IMR-90 (cell line): ENCODE measurements around the gene MAPKAP1. TPM values are rescaled to one million over a fixed set of nuclear protein-coding genes. Genes with fewer than 3 reads are reported as not detected.

Experiments used
- ATAC-seq: fragments of 200-7000 bp; cut with Tn5 transposase; 2 replicates; pipeline ENCODE4 v1.9.1; 2020; ENCODE audit warnings: low read depth, mild to moderate bottlenecking, moderate library complexity
- BruUV-seq: library from RNA; stranded (reverse); fragments of 400-500 nt; replicated peaks from 2 replicates; lab custom pipeline; 2021; lab: Mats Ljungman, UMichigan
- CTCF ChIA-PET: fragments of 300-600 bp; formaldehyde crosslinking; extraction: SDS; loops from one replicate; lab custom pipeline; 2021; ENCODE audit warnings: antibody characterized with exemption; lab: Yijun Ruan, JAX
- POLR2A ChIA-PET: fragments of 300-600 bp; sonication (Branson Sonifier 250); formaldehyde crosslinking; loops from one replicate; lab custom pipeline; 2022; ENCODE audit warnings: antibody characterized with exemption; ENCODE audit not compliant: unreplicated experiment; lab: Charles Lee
- DNase-seq: peaks from one replicate; pipeline ENCODE4 v3.0.0; 2013
- H2AFZ ChIP-seq: replicated peaks from 2 replicates; pipeline ENCODE3; 2013; ENCODE audit warnings: low read length, mild to moderate bottlenecking; ENCODE audit not compliant: poor library complexity
- H2AK5ac ChIP-seq: 2 replicates; pipeline ENCODE4 v1.6.1; 2013; ENCODE audit warnings: low read depth, low read length, inconsistent platforms
- H2AK9ac ChIP-seq: replicated peaks from 2 replicates; pipeline ENCODE3; 2013; ENCODE audit warnings: mild to moderate bottlenecking, low read depth, low read length, moderate library complexity; ENCODE audit not compliant: poor library complexity
- H2BK120ac ChIP-seq: 2 replicates; pipeline ENCODE4 v1.6.1; 2013; ENCODE audit warnings: low read depth, low read length, inconsistent platforms
- H2BK15ac ChIP-seq: 3 replicates; pipeline ENCODE4 v1.6.1; 2013; ENCODE audit warnings: low read depth, low read length, inconsistent platforms
- H2BK20ac ChIP-seq: 2 replicates; pipeline ENCODE4 v1.6.1; 2013; ENCODE audit warnings: low read depth, mild to moderate bottlenecking, inconsistent platforms, low read length, moderate library complexity
- H2BK5ac ChIP-seq: 2 replicates; pipeline ENCODE4 v1.6.1; 2013; ENCODE audit warnings: mild to moderate bottlenecking, low read depth, low read length, inconsistent platforms; ENCODE audit not compliant: poor library complexity, severe bottlenecking
- H3K14ac ChIP-seq: replicated peaks from 2 replicates; pipeline ENCODE4 v1.6.1; 2013; ENCODE audit warnings: low read depth, low read length, inconsistent platforms
- H3K18ac ChIP-seq: 2 replicates; pipeline ENCODE4 v1.6.1; 2013; ENCODE audit warnings: low read depth, low read length, control low read depth
- H3K23ac ChIP-seq: 2 replicates; pipeline ENCODE4 v1.6.1; 2013; ENCODE audit warnings: low read depth, low read length, inconsistent platforms
- H3K27ac ChIP-seq: 2 replicates; pipeline ENCODE4 v1.5.1; 2013; ENCODE audit warnings: mild to moderate bottlenecking, control low read depth, low read length; ENCODE audit not compliant: insufficient read depth
- H3K27me3 ChIP-seq: 2 replicates; pipeline ENCODE4 v1.6.1; 2013; ENCODE audit warnings: low read length; ENCODE audit not compliant: control insufficient read depth, insufficient read depth
- H3K36me3 ChIP-seq: 2 replicates; pipeline ENCODE4 v1.6.1; 2013; ENCODE audit warnings: low read length, mixed read lengths; ENCODE audit not compliant: control insufficient read depth, insufficient read depth
- H3K4ac ChIP-seq: 2 replicates; pipeline ENCODE4 v1.6.1; 2013; ENCODE audit warnings: low read depth, low read length, inconsistent platforms
- H3K4me1 ChIP-seq: 2 replicates; pipeline ENCODE4 v1.6.1; 2013; ENCODE audit warnings: low read length, mixed read lengths; ENCODE audit not compliant: control insufficient read depth, insufficient read depth
- H3K4me2 ChIP-seq: 2 replicates; pipeline ENCODE4 v1.6.1; 2013; ENCODE audit warnings: low read depth, mild to moderate bottlenecking, control low read depth, low read length, moderate library complexity
- H3K4me3 ChIP-seq: 2 replicates; pipeline ENCODE4 v1.5.1; 2013; ENCODE audit warnings: low read depth, mild to moderate bottlenecking, control low read depth, low read length, moderate library complexity; ENCODE audit not compliant: insufficient read depth
- H3K56ac ChIP-seq: 2 replicates; pipeline ENCODE4 v1.6.1; 2013; ENCODE audit warnings: low read length, inconsistent platforms; ENCODE audit not compliant: insufficient read depth; ENCODE audit errors: extremely low read depth
- H3K79me1 ChIP-seq, 2 experiments: 2 replicates each; pipeline ENCODE4 v1.6.1; 2013; ENCODE audit warnings: low read length in 2 of 2, inconsistent platforms in 1 of 2, low read depth in 1 of 2
- H3K9ac ChIP-seq: 2 replicates; pipeline ENCODE4 v1.6.1; 2013; ENCODE audit warnings: low read depth, low read length, control low read depth
- H3K9me1 ChIP-seq: 2 replicates; pipeline ENCODE4 v1.6.1; 2013; ENCODE audit warnings: low read length, inconsistent platforms; ENCODE audit not compliant: insufficient read depth
- H3K9me3 ChIP-seq: 2 replicates; pipeline ENCODE4 v1.6.1; 2013; ENCODE audit warnings: low read length; ENCODE audit not compliant: control insufficient read depth, insufficient read depth
- H4K20me1 ChIP-seq: 2 replicates; pipeline ENCODE4 v1.6.1; 2013; ENCODE audit warnings: low read length, inconsistent platforms; ENCODE audit not compliant: insufficient read depth
- H4K5ac ChIP-seq: 2 replicates; pipeline ENCODE4 v1.6.1; 2013; ENCODE audit warnings: mild to moderate bottlenecking, low read depth, low read length, control low read depth
- H4K8ac ChIP-seq, 2 experiments: 2 replicates each; pipeline ENCODE4 v1.6.1; 2013; ENCODE audit warnings: low read depth in 2 of 2, low read length in 2 of 2, control low read depth in 1 of 2, inconsistent platforms in 1 of 2
- H4K91ac ChIP-seq: 2 replicates; pipeline ENCODE4 v1.6.1; 2013; ENCODE audit warnings: low read depth, low read length, inconsistent platforms; ENCODE audit not compliant: insufficient read depth
- BHLHE40 ChIP-seq: fragments of 150-350 bp; IDR thresholded peaks from 2 replicates; pipeline ENCODE4 v1.6.1; 2016; ENCODE audit warnings: mild to moderate bottlenecking, low read depth, low read length
- CEBPB ChIP-seq: IDR thresholded peaks from 2 replicates; pipeline ENCODE4 v1.6.1; 2012; ENCODE audit warnings: low read depth, low read length, improper control_type of control experiment
- CHD1 ChIP-seq: IDR thresholded peaks from 2 replicates; pipeline ENCODE4 v1.6.1; 2012; ENCODE audit warnings: low read depth, low read length, improper control_type of control experiment
- FOS ChIP-seq: fragments of 150-350 bp; IDR thresholded peaks from 2 replicates; pipeline ENCODE4 v1.6.1; 2016; ENCODE audit warnings: low read depth, low read length
- MAFK ChIP-seq: IDR thresholded peaks from 2 replicates; pipeline ENCODE4 v1.6.1; 2012; ENCODE audit warnings: low read depth, low read length, improper control_type of control experiment
- MAZ ChIP-seq: IDR thresholded peaks from 2 replicates; pipeline ENCODE4 v1.6.1; 2012; ENCODE audit warnings: low read depth, mild to moderate bottlenecking, low read length, improper control_type of control experiment, moderate library complexity, borderline replicate concordance
- MXI1 ChIP-seq: IDR thresholded peaks from 2 replicates; pipeline ENCODE4 v1.6.1; 2012; ENCODE audit warnings: low read depth, mild to moderate bottlenecking, low read length, moderate library complexity, borderline replicate concordance
- NFE2L2 ChIP-seq: fragments of 150-350 bp; IDR thresholded peaks from 2 replicates; pipeline ENCODE4 v1.6.1; 2016; ENCODE audit warnings: low read depth, mild to moderate bottlenecking, low read length
- POLR2A ChIP-seq: IDR thresholded peaks from 2 replicates; pipeline ENCODE4 v1.6.1; 2012; ENCODE audit warnings: mild to moderate bottlenecking, low read depth, low read length
- RAD21 ChIP-seq: IDR thresholded peaks from 2 replicates; pipeline ENCODE4 v1.6.1; 2012; ENCODE audit warnings: low read length, improper control_type of control experiment
- RCOR1 ChIP-seq: IDR thresholded peaks from 2 replicates; pipeline ENCODE4 v1.6.1; 2012; ENCODE audit warnings: mild to moderate bottlenecking, low read length, improper control_type of control experiment; ENCODE audit not compliant: insufficient replicate concordance
- RFX5 ChIP-seq: IDR thresholded peaks from 2 replicates; pipeline ENCODE4 v1.8.0; 2012; ENCODE audit warnings: low read depth, mild to moderate bottlenecking, low read length, moderate library complexity
- SMC3 ChIP-seq: fragments of 150-350 bp; IDR thresholded peaks from 2 replicates; pipeline ENCODE4 v1.6.1; 2016; ENCODE audit warnings: low read depth, mild to moderate bottlenecking, antibody characterized with exemption, low read length, moderate library complexity
- WGBS, 2 experiments: methylation state at CpG; one replicate each; pipeline versions ENCODE4 v1.1.5 to v1.1.7; 2013; ENCODE audit warnings: missing lambda C conversion rate in 2 of 2; ENCODE audit not compliant: insufficient read length in 1 of 2; ENCODE audit errors: extremely low coverage in 2 of 2; 5-methylcytosine and 5-hydroxymethylcytosine counted together
- dilution Hi-C: fragments of 300-500 bp; cut with HindIII; formaldehyde crosslinking; loops from one replicate; pipeline ENCODE4 v1.14.3; 2018; ENCODE audit warnings: low sequenced_read_pairs; ENCODE audit not compliant: unreplicated experiment
- in situ Hi-C: fragments of 300-500 bp; cut with MboI; formaldehyde crosslinking; loops from 3 replicates; pipeline ENCODE4 v1.14.3; 2019; ENCODE audit warnings: low sequenced_read_pairs, inconsistent platforms, mixed read lengths
- intact Hi-C: fragments of 100-400 bp; cut with micrococcal nuclease; formaldehyde crosslinking; loops from 2 replicates; pipeline ENCODE4 v1.10.0; 2022
- polyA plus RNA-seq, 3 experiments: library from polyadenylated mRNA; depleted of rRNA; stranded (reverse); fragments of >200 nt; gene quantifications; 2 replicates each; pipeline ENCODE4 v1.2.3, GENCODE V29; 2012; ENCODE audit warnings: low replicate concordance in 1 of 3
- total RNA-seq: library from RNA; depleted of rRNA; stranded (reverse); fragments of >200 nt; gene quantifications from 2 replicates; pipeline ENCODE4 v1.2.3, GENCODE V29; 2012
- TF ChIP-seq, protein P1 (sequence below): fragments of 150-350 bp; IDR thresholded peaks from 2 replicates; pipeline ENCODE4 v1.6.1; 2017; ENCODE audit warnings: mild to moderate bottlenecking, antibody characterized with exemption, low read length, low read depth
- TF ChIP-seq, protein P2 (sequence below): fragments of 150-350 bp; IDR thresholded peaks from 2 replicates; pipeline ENCODE4 v1.6.1; 2016; ENCODE audit warnings: low read depth, mild to moderate bottlenecking, low read length, moderate library complexity, borderline replicate concordance
- TF ChIP-seq, protein P3 (sequence below): conservative IDR thresholded peaks from 2 replicates; pipeline ENCODE4 v1.5.1; 2012; ENCODE audit warnings: mild to moderate bottlenecking, low read depth, low read length, improper control_type of control experiment

The MAPKAP1 gene
- total and polyA plus RNA-seq, 2 of the 4 experiments (the other 2 are of a cell fraction) = 87.2 to 158 TPM

DNA sequence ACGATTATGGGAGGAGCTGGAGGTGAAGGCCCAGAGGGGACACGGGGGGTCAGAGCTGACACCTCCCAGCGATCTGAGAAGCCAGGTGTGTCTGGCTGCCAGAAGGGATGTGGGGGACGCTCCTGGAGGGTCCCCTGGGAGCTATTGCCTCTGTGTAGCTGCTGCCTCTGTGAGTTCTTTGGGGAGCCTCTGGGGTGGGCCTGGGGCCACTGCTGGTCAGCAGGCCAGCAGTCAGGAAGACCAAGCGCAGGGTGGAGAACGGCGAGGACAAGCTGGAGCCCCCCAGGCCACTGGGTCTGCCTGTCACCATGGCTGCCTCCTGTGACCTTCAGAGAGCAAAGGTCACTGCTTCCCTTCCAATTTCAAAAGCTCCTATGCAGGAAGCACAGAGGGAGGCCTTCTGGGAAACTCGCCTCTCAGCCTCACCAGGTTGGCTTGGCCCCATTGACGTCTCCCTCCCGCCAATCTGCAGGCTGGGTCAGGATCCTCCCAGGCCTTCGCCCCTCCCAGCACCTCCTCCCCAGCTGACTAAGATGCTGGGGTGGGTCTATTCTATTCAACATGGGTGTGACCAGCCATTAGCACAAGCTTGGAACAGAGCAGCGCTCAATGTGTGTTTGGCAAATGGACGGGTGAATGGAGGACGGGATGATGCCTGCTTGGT lies 319.0 kb downstream of the MAPKAP1 start:
- Histone ChIP-seq H2AK5ac (no peak overlapping the region), H4K20me1 (no peaks in the 10 kb centered on the region), H3K4me3 (no peak overlapping the region), H4K91ac (no peak overlapping the region), H3K9me1 (no peaks in the 10 kb centered on the region), H4K8ac (no peak overlapping the region), H2BK15ac (no peak overlapping the region), H3K9ac (no peak overlapping the region), H3K79me1 (no peaks in the 10 kb centered on the region), H3K27ac (no peak overlapping the region), H3K23ac (no peak overlapping the region), H4K5ac (no peak overlapping the region), H3K18ac (no peak overlapping the region), H2BK20ac (no peak overlapping the region), H2AK9ac (peak overlapping the region; percentile 65), H3K4me1 (no peaks in the 10 kb centered on the region), H3K56ac (no peak overlapping the region), H3K4me2 (no peak overlapping the region), H2BK5ac (no peak overlapping the region), H3K27me3 (no peaks in the 10 kb centered on the region; the same call in 1 of the 2 replicates), H2AFZ (no peak overlapping the region), H3K4ac (no peak overlapping the region), H3K9me3 (no peaks in the 10 kb centered on the region), H3K36me3 (no peaks in the 10 kb centered on the region), H3K14ac (no peak overlapping the region), H2BK120ac (no peak overlapping the region)
- intact Hi-C loops (no loop called here), in situ Hi-C loops (no loop called here), dilution Hi-C loops (no loop called here)
- POLR2A ChIA-PET = interaction anchor here (0.5 kb wide), 1 partner anchor 93 kb away, joined by 7 read pairs; no protein-coding TSS in a partner anchor
- no TSS peak for BruUV-seq
- 92% methylated on average over 4 of the region's 14 CpGs; no CpG with 5 or more reads in 1 of the 2 experiments for WGBS, 2 experiments
- CTCF ChIA-PET = no interaction called here
- DNase-seq (no peak), ATAC-seq (no peak)
- TF ChIP-seq MAFK (no peak), RCOR1 (no peak), RFX5 (no peak), RAD21 (no peak), NFE2L2 (no peak), FOS (no peak), BHLHE40 (no peak), MXI1 (no peak), CHD1 (no peak), MAZ (no peak), SMC3 (no peak), CEBPB (no peak), POLR2A (no peak)
- TF ChIP-seq, protein P1, sequence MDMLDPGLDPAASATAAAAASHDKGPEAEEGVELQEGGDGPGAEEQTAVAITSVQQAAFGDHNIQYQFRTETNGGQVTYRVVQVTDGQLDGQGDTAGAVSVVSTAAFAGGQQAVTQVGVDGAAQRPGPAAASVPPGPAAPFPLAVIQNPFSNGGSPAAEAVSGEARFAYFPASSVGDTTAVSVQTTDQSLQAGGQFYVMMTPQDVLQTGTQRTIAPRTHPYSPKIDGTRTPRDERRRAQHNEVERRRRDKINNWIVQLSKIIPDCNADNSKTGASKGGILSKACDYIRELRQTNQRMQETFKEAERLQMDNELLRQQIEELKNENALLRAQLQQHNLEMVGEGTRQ = no peak
- TF ChIP-seq, protein P2, sequence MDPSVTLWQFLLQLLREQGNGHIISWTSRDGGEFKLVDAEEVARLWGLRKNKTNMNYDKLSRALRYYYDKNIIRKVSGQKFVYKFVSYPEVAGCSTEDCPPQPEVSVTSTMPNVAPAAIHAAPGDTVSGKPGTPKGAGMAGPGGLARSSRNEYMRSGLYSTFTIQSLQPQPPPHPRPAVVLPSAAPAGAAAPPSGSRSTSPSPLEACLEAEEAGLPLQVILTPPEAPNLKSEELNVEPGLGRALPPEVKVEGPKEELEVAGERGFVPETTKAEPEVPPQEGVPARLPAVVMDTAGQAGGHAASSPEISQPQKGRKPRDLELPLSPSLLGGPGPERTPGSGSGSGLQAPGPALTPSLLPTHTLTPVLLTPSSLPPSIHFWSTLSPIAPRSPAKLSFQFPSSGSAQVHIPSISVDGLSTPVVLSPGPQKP = no peak
- TF ChIP-seq, protein P3, sequence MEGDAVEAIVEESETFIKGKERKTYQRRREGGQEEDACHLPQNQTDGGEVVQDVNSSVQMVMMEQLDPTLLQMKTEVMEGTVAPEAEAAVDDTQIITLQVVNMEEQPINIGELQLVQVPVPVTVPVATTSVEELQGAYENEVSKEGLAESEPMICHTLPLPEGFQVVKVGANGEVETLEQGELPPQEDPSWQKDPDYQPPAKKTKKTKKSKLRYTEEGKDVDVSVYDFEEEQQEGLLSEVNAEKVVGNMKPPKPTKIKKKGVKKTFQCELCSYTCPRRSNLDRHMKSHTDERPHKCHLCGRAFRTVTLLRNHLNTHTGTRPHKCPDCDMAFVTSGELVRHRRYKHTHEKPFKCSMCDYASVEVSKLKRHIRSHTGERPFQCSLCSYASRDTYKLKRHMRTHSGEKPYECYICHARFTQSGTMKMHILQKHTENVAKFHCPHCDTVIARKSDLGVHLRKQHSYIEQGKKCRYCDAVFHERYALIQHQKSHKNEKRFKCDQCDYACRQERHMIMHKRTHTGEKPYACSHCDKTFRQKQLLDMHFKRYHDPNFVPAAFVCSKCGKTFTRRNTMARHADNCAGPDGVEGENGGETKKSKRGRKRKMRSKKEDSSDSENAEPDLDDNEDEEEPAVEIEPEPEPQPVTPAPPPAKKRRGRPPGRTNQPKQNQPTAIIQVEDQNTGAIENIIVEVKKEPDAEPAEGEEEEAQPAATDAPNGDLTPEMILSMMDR = no peak
